K562 (cell line): ENCODE results near the gene AKAP10. TPM values are rescaled to one million over a fixed set of nuclear protein-coding genes. Genes with fewer than 3 reads are reported as not detected.

Experiments
- ATF1 ChIP-seq, 2 experiments: fragments of 450-650 bp in 1 of 2; IDR thresholded peaks; 2 replicates each; pipeline ENCODE4 v1.6.1; 2016; ENCODE audit warnings: missing compliant biosample characterization in 1 of 2, missing genetic modification characterization in 1 of 2
- CREM ChIP-seq: IDR thresholded peaks from 2 replicates; pipeline ENCODE4 v1.6.1; 2014; ENCODE audit warnings: antibody characterized with exemption, low read depth
- EHMT2 ChIP-seq: fragments of 450-650 bp; IDR thresholded peaks from 2 replicates; pipeline ENCODE4 v1.6.1; 2018; ENCODE audit warnings: antibody characterized with exemption
- HMG20A ChIP-seq: fragments of 450-650 bp; formaldehyde crosslinking; conservative IDR thresholded peaks from 2 replicates; pipeline ENCODE4 v1.4.0; 2020; ENCODE audit warnings: mild to moderate bottlenecking, mixed read lengths
- HNRNPH1 ChIP-seq: fragments of 200-400 bp; formaldehyde crosslinking; optimal IDR thresholded peaks from 2 replicates; pipeline ENCODE3; 2017; ENCODE audit warnings: low read depth, mild to moderate bottlenecking, low read length, moderate library complexity
- HOMEZ ChIP-seq: fragments of 250-450 bp; sonication (Bioruptor Pico); IDR thresholded peaks from 2 replicates; pipeline ENCODE4 v1.4.0; 2020; ENCODE audit warnings: mild to moderate bottlenecking, moderate library complexity
- MIER1 ChIP-seq: fragments of 450-650 bp; IDR thresholded peaks from 2 replicates; pipeline ENCODE4 v1.6.1; 2016; ENCODE audit warnings: antibody characterized with exemption, mild to moderate bottlenecking, low read depth
- MXI1 ChIP-seq: IDR thresholded peaks from 2 replicates; pipeline ENCODE4 v1.6.1; 2011; ENCODE audit warnings: low read depth, mild to moderate bottlenecking, improper control_type of control experiment, low read length
- NFXL1 ChIP-seq: fragments of 450-650 bp; formaldehyde crosslinking; IDR thresholded peaks from 2 replicates; pipeline ENCODE4 v1.4.0; 2021; ENCODE audit warnings: mild to moderate bottlenecking
- PCBP1 ChIP-seq: fragments of 200-400 bp; formaldehyde crosslinking; IDR thresholded peaks from 2 replicates; pipeline ENCODE4 v1.6.1; 2018; ENCODE audit warnings: mild to moderate bottlenecking, low read depth, low read length; ENCODE audit not compliant: poor library complexity, severe bottlenecking
- PTBP1 ChIP-seq: fragments of 200-400 bp; formaldehyde crosslinking; IDR thresholded peaks from 2 replicates; pipeline ENCODE4 v1.6.1; 2017; ENCODE audit warnings: low read depth, low read length
- RBM39 ChIP-seq: fragments of 200-400 bp; formaldehyde crosslinking; optimal IDR thresholded peaks from 2 replicates; pipeline ENCODE3; 2018; ENCODE audit warnings: low read depth, low read length
- THRAP3 ChIP-seq: fragments of 450-650 bp; IDR thresholded peaks from 2 replicates; pipeline ENCODE4 v1.6.1; 2016; ENCODE audit warnings: mild to moderate bottlenecking, inconsistent platforms, borderline replicate concordance
- ZNF311 ChIP-seq: fragments of 250-450 bp; sonication (Bioruptor Pico); IDR thresholded peaks from 2 replicates; pipeline ENCODE4 v1.4.0; 2020; ENCODE audit warnings: mild to moderate bottlenecking, moderate library complexity
- ZNF57 ChIP-seq: fragments of 450-650 bp; formaldehyde crosslinking; IDR thresholded peaks from 2 replicates; pipeline ENCODE4 v1.4.0; 2020; ENCODE audit warnings: mild to moderate bottlenecking, moderate library complexity
- polyA plus RNA-seq, 8 experiments: library from polyadenylated mRNA; depleted of rRNA in 4 of 8; stranded (reverse) in 5 of 8; unstranded in 3 of 8; fragments of >200 nt; fragmentation: Nextera tagmentation in 2 of 8; fragmentation: Illumina TruSeq in 1 of 8; extraction: Ambion mirVana in 2 of 8; extraction: Trizol in 1 of 8; gene quantifications; 2 replicates each; pipeline versions ENCODE4 v1.2.1 to v1.2.3, GENCODE V29; 2011 to 2014; ENCODE audit warnings: inconsistent platforms in 1 of 8, missing spikeins in 1 of 8
- total RNA-seq, 7 experiments: library from RNA; depleted of rRNA in 6 of 7; stranded (reverse); fragments of >200 nt in 6 of 7; fragmentation: Illumina TruSeq in 2 of 7; extraction: Trizol in 2 of 7; gene quantifications; 2 replicates each; pipeline versions ENCODE4 v1.2.1 to v1.2.3, GENCODE V29; 2011 to 2021; ENCODE audit warnings: low replicate concordance in 1 of 7
- TF ChIP-seq, protein P1 (sequence below), 2 experiments: fragments of 250-450 bp in 1 of 2; fragments of 450-650 bp in 1 of 2; sonication (Bioruptor Pico) in 1 of 2; IDR thresholded peaks; 2 replicates each; pipeline versions ENCODE4 v1.6.1 to v1.8.0; 2016 to 2021; ENCODE audit warnings: mild to moderate bottlenecking in 2 of 2, moderate library complexity in 2 of 2, missing compliant biosample characterization in 1 of 2, missing genetic modification characterization in 1 of 2
- TF ChIP-seq, protein P2 (sequence below), 2 experiments: fragments of 450-650 bp; conservative IDR thresholded peaks; 2 replicates each; pipeline ENCODE4 v1.6.1; 2017; ENCODE audit warnings: mild to moderate bottlenecking in 2 of 2, moderate library complexity in 2 of 2
- TF ChIP-seq, protein P3 (sequence below): fragments of 450-650 bp; formaldehyde crosslinking; IDR thresholded peaks from 2 replicates; pipeline ENCODE4 v1.4.0; 2020; ENCODE audit warnings: mild to moderate bottlenecking, moderate library complexity
- TF ChIP-seq, protein P4 (sequence below), 2 experiments: IDR thresholded peaks; 2 replicates each; pipeline ENCODE4 v1.6.1; 2011; ENCODE audit warnings: borderline replicate concordance in 1 of 2, control low read depth in 1 of 2, low read depth in 1 of 2, low read length in 1 of 2, mild to moderate bottlenecking in 1 of 2, mixed read lengths in 1 of 2, moderate library complexity in 1 of 2; ENCODE audit not compliant: insufficient read depth in 1 of 2, insufficient read length in 1 of 2, poor library complexity in 1 of 2, severe bottlenecking in 1 of 2; ENCODE audit errors: extremely low read depth in 1 of 2

Gene AKAP10
- total and polyA plus RNA-seq, 9 of the 15 experiments (the other 6 are each of a cell fraction or from before 2014, with no cell fraction given): 4.0 to 20.3 (median 8.2) TPM

DNA sequence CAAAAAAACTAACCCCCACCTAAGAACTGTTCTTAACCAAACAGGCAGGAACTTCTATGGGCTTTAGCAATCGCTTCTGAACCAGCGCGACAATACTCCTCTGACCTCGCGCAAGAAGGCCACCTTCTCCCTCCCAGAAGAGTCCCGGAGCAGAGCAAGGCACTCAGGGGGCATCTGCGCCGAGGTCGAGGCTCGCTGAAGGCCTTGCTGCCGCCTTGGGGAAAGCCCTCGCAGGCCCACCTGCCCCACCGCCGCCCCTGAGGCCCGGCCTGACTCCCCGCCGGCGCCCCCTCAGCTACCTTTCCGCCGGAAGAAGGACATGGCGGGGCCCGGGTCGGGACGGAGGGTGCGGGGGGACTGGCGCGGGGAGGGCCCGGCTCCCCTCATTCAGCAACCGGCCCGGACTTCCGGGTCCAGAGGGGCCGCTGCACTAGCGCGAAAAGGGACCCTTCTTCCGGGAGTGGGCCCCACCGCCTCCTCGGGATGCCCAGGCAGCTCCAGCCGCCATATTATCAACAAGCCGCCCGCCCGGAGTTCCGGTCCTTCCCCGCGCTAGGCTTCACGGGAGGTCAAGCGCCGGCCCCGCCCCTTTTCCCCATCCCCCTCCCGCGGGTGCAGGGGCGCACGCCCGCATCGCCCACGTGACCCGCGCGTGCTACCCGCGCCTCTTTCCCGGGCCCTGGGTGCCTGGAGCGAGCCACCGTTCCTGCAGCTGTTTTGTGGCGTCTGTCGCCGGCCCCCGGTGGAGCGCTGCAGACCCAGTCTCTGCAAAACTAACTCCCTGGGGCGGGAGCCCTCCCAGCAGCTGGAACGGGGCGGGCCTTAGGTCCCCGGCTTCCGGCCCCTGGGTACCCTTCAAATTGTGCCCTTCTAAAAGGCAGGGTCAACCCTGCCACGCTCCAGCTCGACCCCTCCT is at the start of gene AKAP10 (continued):
- TF ChIP-seq HMG20A (CRISPR knock-in tag): no peak
- TF ChIP-seq, protein P1, sequence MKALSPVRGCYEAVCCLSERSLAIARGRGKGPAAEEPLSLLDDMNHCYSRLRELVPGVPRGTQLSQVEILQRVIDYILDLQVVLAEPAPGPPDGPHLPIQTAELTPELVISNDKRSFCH (CRISPR knock-in tag; IDR thresholded peaks at IDR 0.05): no peak
- TF ChIP-seq, protein P1 (tag; IDR thresholded peaks at IDR 0.05): no peak
- no peak for TF ChIP-seq RBM39
- no peak for TF ChIP-seq THRAP3
- no peak for TF ChIP-seq HNRNPH1
- no peak for TF ChIP-seq ZNF311 (CRISPR knock-in tag)
- TF ChIP-seq ZNF57 (CRISPR knock-in tag): no peak
- TF ChIP-seq CREM: peak; percentile 57
- no peak for TF ChIP-seq EHMT2
- no peak for TF ChIP-seq NFXL1
- no peak for TF ChIP-seq HOMEZ
- TF ChIP-seq MIER1: no peak
- TF ChIP-seq PCBP1: peak; percentile 70
- TF ChIP-seq, protein P2, sequence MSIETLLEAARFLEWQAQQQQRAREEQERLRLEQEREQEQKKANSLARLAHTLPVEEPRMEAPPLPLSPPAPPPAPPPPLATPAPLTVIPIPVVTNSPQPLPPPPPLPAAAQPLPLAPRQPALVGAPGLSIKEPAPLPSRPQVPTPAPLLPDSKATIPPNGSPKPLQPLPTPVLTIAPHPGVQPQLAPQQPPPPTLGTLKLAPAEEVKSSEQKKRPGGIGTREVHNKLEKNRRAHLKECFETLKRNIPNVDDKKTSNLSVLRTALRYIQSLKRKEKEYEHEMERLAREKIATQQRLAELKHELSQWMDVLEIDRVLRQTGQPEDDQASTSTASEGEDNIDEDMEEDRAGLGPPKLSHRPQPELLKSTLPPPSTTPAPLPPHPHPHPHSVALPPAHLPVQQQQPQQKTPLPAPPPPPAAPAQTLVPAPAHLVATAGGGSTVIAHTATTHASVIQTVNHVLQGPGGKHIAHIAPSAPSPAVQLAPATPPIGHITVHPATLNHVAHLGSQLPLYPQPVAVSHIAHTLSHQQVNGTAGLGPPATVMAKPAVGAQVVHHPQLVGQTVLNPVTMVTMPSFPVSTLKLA (conservative IDR thresholded peaks at IDR 0.05): peak; percentile 89 to 93
- TF ChIP-seq, protein P3, sequence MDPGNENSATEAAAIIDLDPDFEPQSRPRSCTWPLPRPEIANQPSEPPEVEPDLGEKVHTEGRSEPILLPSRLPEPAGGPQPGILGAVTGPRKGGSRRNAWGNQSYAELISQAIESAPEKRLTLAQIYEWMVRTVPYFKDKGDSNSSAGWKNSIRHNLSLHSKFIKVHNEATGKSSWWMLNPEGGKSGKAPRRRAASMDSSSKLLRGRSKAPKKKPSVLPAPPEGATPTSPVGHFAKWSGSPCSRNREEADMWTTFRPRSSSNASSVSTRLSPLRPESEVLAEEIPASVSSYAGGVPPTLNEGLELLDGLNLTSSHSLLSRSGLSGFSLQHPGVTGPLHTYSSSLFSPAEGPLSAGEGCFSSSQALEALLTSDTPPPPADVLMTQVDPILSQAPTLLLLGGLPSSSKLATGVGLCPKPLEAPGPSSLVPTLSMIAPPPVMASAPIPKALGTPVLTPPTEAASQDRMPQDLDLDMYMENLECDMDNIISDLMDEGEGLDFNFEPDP (CRISPR knock-in tag): no peak
- TF ChIP-seq, protein P4, sequence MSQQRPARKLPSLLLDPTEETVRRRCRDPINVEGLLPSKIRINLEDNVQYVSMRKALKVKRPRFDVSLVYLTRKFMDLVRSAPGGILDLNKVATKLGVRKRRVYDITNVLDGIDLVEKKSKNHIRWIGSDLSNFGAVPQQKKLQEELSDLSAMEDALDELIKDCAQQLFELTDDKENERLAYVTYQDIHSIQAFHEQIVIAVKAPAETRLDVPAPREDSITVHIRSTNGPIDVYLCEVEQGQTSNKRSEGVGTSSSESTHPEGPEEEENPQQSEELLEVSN (IDR thresholded peaks at IDR 0.05; ENCODE audit: borderline replicate concordance in 1 of 2, extremely low read depth in 1 of 2, insufficient read depth in 1 of 2, insufficient read length in 1 of 2, low read depth in 1 of 2, low read length in 1 of 2, poor library complexity in 1 of 2, severe bottlenecking in 1 of 2): peak; percentile 97 to 99
- no peak for TF ChIP-seq ATF1 (CRISPR knock-in tag; IDR thresholded peaks at IDR 0.05)
- TF ChIP-seq ATF1 (tag; IDR thresholded peaks at IDR 0.05): peak; percentile 45; the same call in 1 of the 2 replicates
- no peak for TF ChIP-seq MXI1
- TF ChIP-seq PTBP1: no peak
